HepG2 (cell line): ENCODE results near the gene PKMYT1. TPM values are rescaled to one million over a fixed set of nuclear protein-coding genes. Genes with fewer than 3 reads are reported as not detected.

Experiments
- ARHGAP35 ChIP-seq: sonication (generic); formaldehyde crosslinking; IDR thresholded peaks from 2 replicates; pipeline ENCODE4 v1.9.0; 2022; ENCODE audit warnings: mild to moderate bottlenecking, inconsistent platforms, moderate library complexity, missing genetic modification reagents, borderline replicate concordance
- CC2D1A ChIP-seq: sonication (generic); formaldehyde crosslinking; IDR thresholded peaks from 2 replicates; pipeline ENCODE4 v1.8.1; 2023; ENCODE audit warnings: mild to moderate bottlenecking, missing genetic modification reagents
- CCDC6 ChIP-seq: sonication (generic); formaldehyde crosslinking; IDR thresholded peaks from 2 replicates; pipeline ENCODE4 v1.8.1; 2022; ENCODE audit warnings: mild to moderate bottlenecking, missing genetic modification reagents, moderate library complexity
- CHD2 ChIP-seq: IDR thresholded peaks from 2 replicates; pipeline ENCODE4 v1.6.1; 2011; ENCODE audit warnings: low read depth, low read length, improper control_type of control experiment
- KDM5B ChIP-seq: sonication (generic); formaldehyde crosslinking; IDR thresholded peaks from 2 replicates; pipeline ENCODE4 v1.4.0; 2020; ENCODE audit warnings: missing genetic modification reagents, mild to moderate bottlenecking, borderline replicate concordance
- MXI1 ChIP-seq: IDR thresholded peaks from 3 replicates; pipeline ENCODE4 v1.6.1; 2012; ENCODE audit warnings: low read depth, low read length, inconsistent platforms, borderline replicate concordance
- PHF21A ChIP-seq: sonication (generic); formaldehyde crosslinking; IDR thresholded peaks from 2 replicates; pipeline ENCODE4 v1.5.0; 2020; ENCODE audit warnings: mild to moderate bottlenecking, missing genetic modification reagents
- RAD21 ChIP-seq: fragments of 450-650 bp; formaldehyde crosslinking; IDR thresholded peaks from 2 replicates; pipeline ENCODE4 v1.5.0; 2020; ENCODE audit warnings: mild to moderate bottlenecking
- SALL1 ChIP-seq: sonication (generic); formaldehyde crosslinking; IDR thresholded peaks from 2 replicates; pipeline ENCODE4 v1.8.0; 2022; ENCODE audit warnings: mild to moderate bottlenecking, missing genetic modification reagents
- SMAD9 ChIP-seq: sonication (generic); formaldehyde crosslinking; IDR thresholded peaks from 2 replicates; pipeline ENCODE4 v1.5.1; 2020; ENCODE audit warnings: mild to moderate bottlenecking, missing genetic modification reagents
- ZNF501 ChIP-seq: sonication (generic); formaldehyde crosslinking; IDR thresholded peaks from 2 replicates; pipeline ENCODE4 v1.5.1; 2020; ENCODE audit warnings: mild to moderate bottlenecking, moderate library complexity, missing genetic modification reagents
- ZNF547 ChIP-seq: sonication (generic); formaldehyde crosslinking; IDR thresholded peaks from 2 replicates; pipeline ENCODE4 v1.5.1; 2020; ENCODE audit warnings: mild to moderate bottlenecking, missing genetic modification reagents
- polyA plus RNA-seq, 8 experiments: library from polyadenylated mRNA; depleted of rRNA in 3 of 8; stranded (reverse) in 7 of 8; unstranded in 1 of 8; fragments of >200 nt; fragmentation: Illumina TruSeq in 4 of 8; extraction: Trizol in 4 of 8; gene quantifications; 2 replicates each; pipeline versions ENCODE4 v1.2.1 to v1.2.3, GENCODE V29; 2011 to 2016; ENCODE audit warnings: low read depth in 4 of 8, missing spikeins in 1 of 8, mixed read lengths in 1 of 8; ENCODE audit not compliant: insufficient read depth in 1 of 8
- total RNA-seq, 5 experiments: library from RNA; depleted of rRNA; stranded (reverse); fragments of >200 nt; fragmentation: Illumina TruSeq; extraction: Trizol; gene quantifications; 2 replicates each; pipeline ENCODE4 v1.2.3, GENCODE V29; 2016; ENCODE audit warnings: low read depth in 1 of 5
- TF ChIP-seq, protein P1 (sequence below), 2 experiments: sonication (generic) in 1 of 2; formaldehyde crosslinking in 1 of 2; IDR thresholded peaks; 2 replicates each; pipeline versions ENCODE4 v1.4.0 to v1.6.1; 2018 to 2020; ENCODE audit warnings: missing genetic modification reagents in 2 of 2, borderline replicate concordance in 1 of 2, low read depth in 1 of 2, mild to moderate bottlenecking in 1 of 2, missing biosample characterization in 1 of 2
- TF ChIP-seq, protein P2 (sequence below): sonication (generic); formaldehyde crosslinking; conservative IDR thresholded peaks from 2 replicates; pipeline ENCODE4 v1.8.1; 2023; ENCODE audit warnings: missing genetic modification reagents
- TF ChIP-seq, protein P3 (sequence below): sonication (generic); formaldehyde crosslinking; IDR thresholded peaks from 2 replicates; pipeline ENCODE4 v1.4.0; 2020; ENCODE audit warnings: missing genetic modification reagents
- TF ChIP-seq, protein P4 (sequence below): sonication (generic); formaldehyde crosslinking; IDR thresholded peaks from 2 replicates; pipeline ENCODE4 v1.4.0; 2020; ENCODE audit warnings: missing genetic modification reagents, borderline replicate concordance
- TF ChIP-seq, protein P5 (sequence below): sonication (generic); formaldehyde crosslinking; IDR thresholded peaks from 2 replicates; pipeline ENCODE4 v1.4.0; 2020; ENCODE audit warnings: missing genetic modification reagents
- TF ChIP-seq, protein P6 (sequence below): sonication (generic); formaldehyde crosslinking; IDR thresholded peaks from 2 replicates; pipeline ENCODE4 v1.4.0; 2020; ENCODE audit warnings: missing genetic modification reagents

The PKMYT1 gene
- total and polyA plus RNA-seq, 2 of the 13 experiments (the other 11 are each of a cell fraction or from before 2014, with no cell fraction given): 7.0 to 27.8 TPM

DNA sequence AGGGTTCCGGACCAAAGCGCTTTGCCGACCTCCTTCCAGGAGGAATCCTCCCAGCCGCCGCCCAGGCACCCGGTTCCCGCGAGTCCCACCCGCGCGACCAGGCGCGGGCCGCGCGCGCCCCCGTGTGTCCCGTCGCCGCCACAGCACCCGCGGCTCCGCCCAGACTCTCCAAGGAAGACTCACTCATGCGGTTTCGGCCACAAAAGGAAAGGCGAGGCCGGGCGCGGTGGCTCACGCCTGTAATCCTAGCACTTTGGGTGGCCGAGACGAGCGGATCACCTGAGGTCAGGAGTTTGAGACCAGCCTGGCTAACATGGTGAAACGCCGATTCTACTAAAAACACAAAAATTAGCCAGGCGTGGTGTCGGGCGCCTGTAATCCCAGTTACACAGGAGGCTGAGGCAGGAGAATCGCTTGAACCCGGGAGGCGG is 3.5 kb upstream of the PKMYT1 start (continued):
- 0 out of 2 replicates have a peak, but pooled peaks have one; percentile 38 for TF ChIP-seq CCDC6
- TF ChIP-seq, protein P1, sequence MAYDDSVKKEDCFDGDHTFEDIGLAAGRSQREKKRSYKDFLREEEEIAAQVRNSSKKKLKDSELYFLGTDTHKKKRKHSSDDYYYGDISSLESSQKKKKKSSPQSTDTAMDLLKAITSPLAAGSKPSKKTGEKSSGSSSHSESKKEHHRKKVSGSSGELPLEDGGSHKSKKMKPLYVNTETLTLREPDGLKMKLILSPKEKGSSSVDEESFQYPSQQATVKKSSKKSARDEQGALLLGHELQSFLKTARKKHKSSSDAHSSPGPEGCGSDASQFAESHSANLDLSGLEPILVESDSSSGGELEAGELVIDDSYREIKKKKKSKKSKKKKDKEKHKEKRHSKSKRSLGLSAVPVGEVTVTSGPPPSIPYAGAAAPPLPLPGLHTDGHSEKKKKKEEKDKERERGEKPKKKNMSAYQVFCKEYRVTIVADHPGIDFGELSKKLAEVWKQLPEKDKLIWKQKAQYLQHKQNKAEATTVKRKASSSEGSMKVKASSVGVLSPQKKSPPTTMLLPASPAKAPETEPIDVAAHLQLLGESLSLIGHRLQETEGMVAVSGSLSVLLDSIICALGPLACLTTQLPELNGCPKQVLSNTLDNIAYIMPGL (CRISPR knock-in tag; IDR thresholded peaks at IDR 0.05; ENCODE audit: borderline replicate concordance in 1 of 2, low read depth in 1 of 2): peak in 1 of 2 experiments; percentile 45; a peak in 1 of 4 replicates
- TF ChIP-seq RAD21: peak; percentile 88
- TF ChIP-seq, protein P2, sequence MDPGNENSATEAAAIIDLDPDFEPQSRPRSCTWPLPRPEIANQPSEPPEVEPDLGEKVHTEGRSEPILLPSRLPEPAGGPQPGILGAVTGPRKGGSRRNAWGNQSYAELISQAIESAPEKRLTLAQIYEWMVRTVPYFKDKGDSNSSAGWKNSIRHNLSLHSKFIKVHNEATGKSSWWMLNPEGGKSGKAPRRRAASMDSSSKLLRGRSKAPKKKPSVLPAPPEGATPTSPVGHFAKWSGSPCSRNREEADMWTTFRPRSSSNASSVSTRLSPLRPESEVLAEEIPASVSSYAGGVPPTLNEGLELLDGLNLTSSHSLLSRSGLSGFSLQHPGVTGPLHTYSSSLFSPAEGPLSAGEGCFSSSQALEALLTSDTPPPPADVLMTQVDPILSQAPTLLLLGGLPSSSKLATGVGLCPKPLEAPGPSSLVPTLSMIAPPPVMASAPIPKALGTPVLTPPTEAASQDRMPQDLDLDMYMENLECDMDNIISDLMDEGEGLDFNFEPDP (CRISPR knock-in tag): no peak
- peak; percentile 43; the same call in 1 of the 2 replicates for TF ChIP-seq SALL1 (CRISPR knock-in tag)
- no peak for TF ChIP-seq ARHGAP35 (CRISPR knock-in tag)
- TF ChIP-seq, protein P3, sequence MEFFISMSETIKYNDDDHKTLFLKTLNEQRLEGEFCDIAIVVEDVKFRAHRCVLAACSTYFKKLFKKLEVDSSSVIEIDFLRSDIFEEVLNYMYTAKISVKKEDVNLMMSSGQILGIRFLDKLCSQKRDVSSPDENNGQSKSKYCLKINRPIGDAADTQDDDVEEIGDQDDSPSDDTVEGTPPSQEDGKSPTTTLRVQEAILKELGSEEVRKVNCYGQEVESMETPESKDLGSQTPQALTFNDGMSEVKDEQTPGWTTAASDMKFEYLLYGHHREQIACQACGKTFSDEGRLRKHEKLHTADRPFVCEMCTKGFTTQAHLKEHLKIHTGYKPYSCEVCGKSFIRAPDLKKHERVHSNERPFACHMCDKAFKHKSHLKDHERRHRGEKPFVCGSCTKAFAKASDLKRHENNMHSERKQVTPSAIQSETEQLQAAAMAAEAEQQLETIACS (CRISPR knock-in tag): 0 out of 2 replicates have a peak, but pooled peaks have one; percentile 36
- TF ChIP-seq ZNF501: peak; percentile 50; the same call in 1 of the 2 replicates
- TF ChIP-seq ZNF547 (CRISPR knock-in tag): 0 out of 2 replicates have a peak, but pooled peaks have one; percentile 26
- TF ChIP-seq, protein P4, sequence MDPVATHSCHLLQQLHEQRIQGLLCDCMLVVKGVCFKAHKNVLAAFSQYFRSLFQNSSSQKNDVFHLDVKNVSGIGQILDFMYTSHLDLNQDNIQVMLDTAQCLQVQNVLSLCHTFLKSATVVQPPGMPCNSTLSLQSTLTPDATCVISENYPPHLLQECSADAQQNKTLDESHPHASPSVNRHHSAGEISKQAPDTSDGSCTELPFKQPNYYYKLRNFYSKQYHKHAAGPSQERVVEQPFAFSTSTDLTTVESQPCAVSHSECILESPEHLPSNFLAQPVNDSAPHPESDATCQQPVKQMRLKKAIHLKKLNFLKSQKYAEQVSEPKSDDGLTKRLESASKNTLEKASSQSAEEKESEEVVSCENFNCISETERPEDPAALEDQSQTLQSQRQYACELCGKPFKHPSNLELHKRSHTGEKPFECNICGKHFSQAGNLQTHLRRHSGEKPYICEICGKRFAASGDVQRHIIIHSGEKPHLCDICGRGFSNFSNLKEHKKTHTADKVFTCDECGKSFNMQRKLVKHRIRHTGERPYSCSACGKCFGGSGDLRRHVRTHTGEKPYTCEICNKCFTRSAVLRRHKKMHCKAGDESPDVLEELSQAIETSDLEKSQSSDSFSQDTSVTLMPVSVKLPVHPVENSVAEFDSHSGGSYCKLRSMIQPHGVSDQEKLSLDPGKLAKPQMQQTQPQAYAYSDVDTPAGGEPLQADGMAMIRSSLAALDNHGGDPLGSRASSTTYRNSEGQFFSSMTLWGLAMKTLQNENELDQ (CRISPR knock-in tag): peak; percentile 36; the same call in 1 of the 2 replicates
- no peak for TF ChIP-seq SMAD9 (CRISPR knock-in tag)
- TF ChIP-seq CC2D1A (CRISPR knock-in tag): no peak
- TF ChIP-seq MXI1: no peak; the same call in 2 of the 3 replicates
- TF ChIP-seq, protein P5, sequence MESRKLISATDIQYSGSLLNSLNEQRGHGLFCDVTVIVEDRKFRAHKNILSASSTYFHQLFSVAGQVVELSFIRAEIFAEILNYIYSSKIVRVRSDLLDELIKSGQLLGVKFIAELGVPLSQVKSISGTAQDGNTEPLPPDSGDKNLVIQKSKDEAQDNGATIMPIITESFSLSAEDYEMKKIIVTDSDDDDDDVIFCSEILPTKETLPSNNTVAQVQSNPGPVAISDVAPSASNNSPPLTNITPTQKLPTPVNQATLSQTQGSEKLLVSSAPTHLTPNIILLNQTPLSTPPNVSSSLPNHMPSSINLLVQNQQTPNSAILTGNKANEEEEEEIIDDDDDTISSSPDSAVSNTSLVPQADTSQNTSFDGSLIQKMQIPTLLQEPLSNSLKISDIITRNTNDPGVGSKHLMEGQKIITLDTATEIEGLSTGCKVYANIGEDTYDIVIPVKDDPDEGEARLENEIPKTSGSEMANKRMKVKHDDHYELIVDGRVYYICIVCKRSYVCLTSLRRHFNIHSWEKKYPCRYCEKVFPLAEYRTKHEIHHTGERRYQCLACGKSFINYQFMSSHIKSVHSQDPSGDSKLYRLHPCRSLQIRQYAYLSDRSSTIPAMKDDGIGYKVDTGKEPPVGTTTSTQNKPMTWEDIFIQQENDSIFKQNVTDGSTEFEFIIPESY: peak; percentile 16; the same call in 1 of the 2 replicates
- peak; percentile 39; the same call in 1 of the 2 replicates for TF ChIP-seq PHF21A (CRISPR knock-in tag)
- TF ChIP-seq CHD2: peak; percentile 84
- TF ChIP-seq KDM5B (CRISPR knock-in tag): peak; percentile 32; the same call in 1 of the 2 replicates
- TF ChIP-seq, protein P6, sequence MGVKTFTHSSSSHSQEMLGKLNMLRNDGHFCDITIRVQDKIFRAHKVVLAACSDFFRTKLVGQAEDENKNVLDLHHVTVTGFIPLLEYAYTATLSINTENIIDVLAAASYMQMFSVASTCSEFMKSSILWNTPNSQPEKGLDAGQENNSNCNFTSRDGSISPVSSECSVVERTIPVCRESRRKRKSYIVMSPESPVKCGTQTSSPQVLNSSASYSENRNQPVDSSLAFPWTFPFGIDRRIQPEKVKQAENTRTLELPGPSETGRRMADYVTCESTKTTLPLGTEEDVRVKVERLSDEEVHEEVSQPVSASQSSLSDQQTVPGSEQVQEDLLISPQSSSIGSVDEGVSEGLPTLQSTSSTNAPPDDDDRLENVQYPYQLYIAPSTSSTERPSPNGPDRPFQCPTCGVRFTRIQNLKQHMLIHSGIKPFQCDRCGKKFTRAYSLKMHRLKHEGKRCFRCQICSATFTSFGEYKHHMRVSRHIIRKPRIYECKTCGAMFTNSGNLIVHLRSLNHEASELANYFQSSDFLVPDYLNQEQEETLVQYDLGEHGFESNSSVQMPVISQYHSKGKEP (CRISPR knock-in tag): no peak
